ENCODE results near the gene CREG1.
"Not testable (repeated sequence)": the region's sequence is repeated elsewhere in the genome, so short reads cannot be mapped to it uniquely, and the experiment has no call there.

The CREG1 gene

DNA sequence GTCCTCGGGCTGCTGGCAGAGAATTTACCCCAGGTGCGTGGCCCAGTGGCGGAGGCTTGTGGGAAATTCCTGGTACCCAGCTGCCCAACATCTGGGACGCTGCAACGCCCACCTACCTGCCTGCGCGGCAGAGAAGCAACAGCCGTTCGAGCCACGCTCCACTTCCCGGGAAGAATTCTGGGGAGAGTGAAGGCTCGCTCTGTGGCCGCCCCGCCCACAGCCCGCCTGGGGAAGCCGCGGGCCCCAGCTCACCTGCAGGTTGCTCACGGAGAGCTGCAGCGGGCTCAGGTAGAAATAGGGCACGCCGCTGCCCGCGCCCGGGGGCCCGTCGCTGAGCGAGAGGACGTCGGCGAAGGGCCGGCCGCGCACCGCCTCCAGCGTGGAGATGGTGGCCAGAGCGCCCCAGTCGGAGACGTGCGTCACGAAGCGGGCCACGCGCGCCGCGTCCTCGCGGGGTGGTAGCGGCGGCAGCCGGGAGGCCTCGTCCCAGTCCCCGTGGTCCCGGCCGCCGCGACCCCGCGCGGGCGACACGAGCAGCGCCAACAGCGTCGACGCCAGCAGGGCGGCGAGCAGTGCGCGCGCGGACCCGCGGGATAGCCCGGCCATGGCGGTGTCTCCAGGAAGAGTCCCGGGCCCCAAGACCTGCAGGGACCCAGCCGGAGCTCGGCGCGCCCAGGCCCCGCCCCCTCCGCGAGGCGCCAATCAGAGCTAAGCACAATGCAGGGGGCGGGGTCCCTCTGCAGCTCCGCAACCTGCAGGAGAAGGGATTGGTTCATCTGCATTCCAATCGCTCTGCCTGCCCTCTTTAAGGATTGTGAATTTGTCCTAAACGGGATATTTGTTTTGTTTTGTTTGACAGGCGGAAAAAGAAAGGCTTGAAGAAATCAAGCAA, at the start of gene CREG1:
TSS of gene CREG1 (minus strand) at position 627 of the 892 bp plus-strand sequence.
- peak; percentile 80 for DNase-seq (ENCODE audit: low read depth)

DNA sequence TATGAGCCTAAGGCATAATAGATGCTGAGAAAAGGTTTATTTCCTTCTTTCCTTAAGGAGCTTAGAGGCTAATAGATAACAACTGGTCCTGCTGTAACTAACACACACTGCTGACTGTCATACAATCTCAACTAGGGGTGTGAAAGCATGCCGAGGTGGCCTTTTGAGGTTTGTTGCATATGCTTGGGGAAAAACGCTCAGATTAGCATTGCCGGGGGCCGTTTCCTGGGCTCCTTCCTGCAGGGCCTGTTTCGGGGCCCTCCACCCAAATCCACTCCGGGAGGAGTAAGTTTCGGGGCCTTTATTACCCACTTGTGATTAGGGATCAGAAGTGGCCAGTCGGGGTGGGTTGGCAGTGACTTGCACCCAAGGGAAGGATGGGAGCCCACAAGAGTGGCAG, 49.3 kb upstream of the CREG1 start:
- no peak for DNase-seq (ENCODE audit: low read depth)

DNA sequence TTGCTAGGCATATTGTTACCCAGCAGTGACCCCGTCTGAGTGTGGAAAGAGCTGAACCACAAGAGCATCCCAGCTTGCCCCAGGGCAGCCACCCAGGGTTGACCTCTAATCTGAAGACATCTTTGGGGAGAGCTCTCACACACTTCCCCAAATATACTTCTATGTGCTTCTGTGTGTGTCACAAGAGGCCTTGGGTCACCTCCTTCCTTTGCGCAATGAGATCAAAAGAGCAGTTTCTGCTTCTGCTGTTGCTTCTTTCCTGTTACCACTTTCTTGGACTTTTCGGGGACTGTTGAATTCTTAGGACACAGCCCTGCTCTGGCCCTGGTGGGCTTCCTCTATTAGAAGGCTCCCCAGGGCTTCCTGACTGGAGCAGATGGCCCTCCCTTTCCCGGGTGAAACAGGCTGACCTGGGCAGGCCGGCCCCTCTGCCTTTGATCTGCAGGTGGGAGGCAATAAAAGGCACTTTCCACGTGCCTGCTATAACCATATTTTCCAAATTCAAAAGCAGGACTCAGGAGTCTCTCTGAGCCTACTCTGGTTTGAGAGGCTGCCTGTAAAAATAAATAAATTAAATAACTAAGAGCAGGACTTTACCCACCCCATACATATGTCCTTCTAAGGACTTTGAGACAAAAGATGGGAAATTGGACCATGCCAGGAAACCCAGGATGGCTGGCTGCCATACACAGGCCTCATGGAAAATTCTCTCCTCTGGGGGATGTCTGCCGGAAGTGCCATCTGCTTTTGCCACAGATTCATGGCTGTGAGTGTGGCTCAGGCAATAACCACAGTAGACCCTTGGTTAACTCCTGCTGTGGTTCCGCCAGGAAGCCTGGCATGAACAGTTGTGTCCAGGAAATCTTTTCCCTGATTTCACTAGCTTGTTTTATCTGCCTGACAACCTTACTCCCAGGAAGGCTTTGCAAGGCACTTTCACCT, 48.2 kb upstream of the CREG1 start:
- no peak for DNase-seq (ENCODE audit: low read depth)

DNA sequence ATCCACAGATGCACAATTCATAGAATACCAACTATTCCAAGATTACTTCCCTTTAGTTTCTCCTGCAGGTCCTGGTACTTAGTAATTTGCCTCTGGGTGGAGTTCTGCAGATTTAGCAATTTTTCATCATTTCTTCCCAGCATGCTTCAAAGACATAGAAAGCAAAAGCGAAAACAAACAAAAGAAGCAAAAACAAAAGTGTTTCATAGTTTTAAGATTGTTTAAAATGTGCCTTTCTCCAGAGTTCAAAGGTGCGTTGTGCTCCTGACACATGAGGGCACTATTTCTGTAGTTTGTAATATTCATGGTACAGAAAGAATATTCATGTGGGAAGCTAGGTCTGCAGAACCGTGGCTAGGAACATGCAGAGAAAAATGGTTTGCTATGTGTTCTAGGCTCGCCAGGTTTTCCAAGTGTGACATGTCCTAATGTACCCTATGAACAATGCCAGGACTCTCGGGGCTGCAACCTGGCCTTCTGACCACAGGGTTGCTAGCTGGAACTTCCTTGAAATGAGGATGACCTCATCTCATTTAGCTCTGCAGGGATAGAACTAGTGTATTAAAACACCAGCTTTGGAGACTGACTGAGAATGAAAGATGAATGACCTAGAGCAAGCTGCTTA, 46.5 kb upstream of the CREG1 start:
- no peak for DNase-seq (ENCODE audit: low read depth)

DNA sequence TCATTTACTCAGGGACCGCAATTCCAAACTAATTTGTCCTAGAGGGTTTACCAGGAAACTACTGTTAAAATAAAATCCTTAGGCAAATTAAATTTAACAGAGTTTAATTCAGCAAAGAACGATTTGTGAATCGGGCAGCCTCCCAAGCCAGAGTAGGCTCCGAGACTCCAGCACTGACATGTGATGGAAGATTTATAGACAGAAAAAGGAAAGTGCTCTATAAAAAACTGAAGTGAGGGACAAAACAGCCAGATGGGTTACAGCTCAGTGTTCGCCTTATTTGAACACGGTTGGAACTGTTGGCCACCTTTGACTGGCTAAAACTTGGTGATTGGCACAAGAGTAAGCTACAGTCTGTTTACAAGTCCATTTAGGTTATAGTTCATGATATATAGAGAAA, 41.3 kb upstream of the CREG1 start:
- no peak for DNase-seq (ENCODE audit: low read depth)

DNA sequence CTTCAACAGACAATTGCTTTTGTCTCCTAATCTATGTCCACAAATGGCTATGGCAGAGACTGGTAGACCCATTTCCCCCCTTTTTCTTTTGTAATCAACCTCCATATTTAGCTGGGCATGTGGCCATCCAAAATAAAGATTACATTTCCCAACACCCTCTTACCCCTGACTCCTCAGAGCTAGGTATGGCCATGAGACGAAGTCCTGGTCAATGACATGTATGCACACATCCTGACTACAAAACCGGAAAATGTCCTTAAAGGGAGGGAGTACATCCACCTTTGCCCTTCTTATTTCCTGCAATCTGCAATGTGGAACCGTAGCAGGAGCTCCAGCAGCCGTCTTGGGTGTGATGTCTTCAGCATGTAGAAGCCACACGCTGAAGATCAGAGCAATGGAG, 40.3 kb upstream of the CREG1 start:
- no peak for DNase-seq (ENCODE audit: low read depth)

DNA sequence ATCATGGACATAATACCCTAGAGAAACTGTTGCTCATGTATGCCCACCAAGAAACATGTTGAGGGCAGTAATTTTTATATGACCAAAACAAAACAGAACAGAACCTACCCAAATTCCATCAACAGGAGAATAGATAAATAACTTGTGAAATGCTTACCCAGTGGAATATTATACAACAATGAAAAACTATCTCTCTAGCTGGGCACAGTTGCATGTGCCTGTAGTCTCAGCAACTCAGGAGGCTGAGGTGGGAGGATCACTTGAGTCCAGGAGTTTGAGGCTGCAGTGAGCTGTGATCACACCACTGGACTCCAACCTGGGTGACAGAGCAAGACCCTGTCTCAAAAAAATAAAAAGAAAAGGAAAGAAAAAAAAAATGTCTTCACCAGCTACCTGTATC, 38.9 kb upstream of the CREG1 start:
- DNase-seq (ENCODE audit: low read depth): no peak

DNA sequence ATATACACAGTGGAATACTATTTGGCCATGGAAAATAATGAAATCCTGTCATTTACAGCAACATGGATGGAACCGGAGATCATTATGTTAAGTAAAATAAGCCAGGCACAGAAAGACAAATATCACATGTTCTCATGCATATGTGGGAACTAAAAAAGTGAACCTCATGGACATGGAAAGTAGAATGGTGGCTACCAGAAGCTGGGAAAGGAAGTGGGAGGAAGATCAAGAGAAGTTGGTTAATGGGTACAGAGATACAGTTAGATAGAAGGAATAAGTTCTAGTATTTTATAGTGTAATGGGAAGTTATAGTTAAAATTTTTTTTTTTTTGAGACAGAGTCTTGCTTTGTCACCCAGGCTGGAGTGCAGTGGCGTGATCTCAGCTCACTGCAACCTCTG, 34.8 kb upstream of the CREG1 start:
- DNase-seq (ENCODE audit: low read depth): no peak

DNA sequence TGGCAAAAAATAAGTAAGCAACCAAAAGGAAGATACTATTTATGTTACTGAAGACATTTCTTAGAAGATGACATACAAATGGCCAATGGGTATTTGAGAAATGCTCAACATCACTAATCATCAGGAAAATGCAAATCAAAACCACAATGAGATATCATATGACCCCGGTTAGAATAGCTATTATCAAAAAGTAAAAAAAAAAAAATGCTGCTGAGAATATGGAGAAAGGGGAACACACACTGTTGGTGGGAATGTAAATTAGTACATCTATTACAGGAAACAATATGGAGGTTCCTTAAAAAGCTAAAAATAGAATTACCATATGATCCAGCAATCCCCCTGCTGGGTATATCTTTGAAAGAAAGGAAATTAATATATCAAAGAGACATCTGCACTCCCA, 34.3 kb upstream of the CREG1 start:
- DNase-seq (ENCODE audit: low read depth): no peak

DNA sequence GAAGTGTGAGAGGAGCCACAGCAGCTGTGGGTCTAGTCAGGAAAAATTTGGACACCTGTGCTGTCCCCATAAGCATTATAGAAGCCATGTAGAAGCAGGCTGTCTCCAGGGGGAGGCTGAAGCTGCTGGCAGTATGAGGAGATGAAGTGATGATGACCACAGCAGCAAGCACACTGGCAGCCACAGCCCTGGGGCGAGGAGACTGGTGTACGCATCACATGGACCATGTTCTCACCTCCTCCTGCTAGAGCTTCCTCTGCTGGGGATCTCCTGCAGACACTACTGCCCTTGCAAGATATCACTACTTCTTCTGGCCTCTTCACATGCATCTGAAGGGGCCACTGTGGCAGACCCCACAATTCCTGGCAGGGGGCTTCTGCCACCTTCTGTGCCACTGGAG, 33.8 kb upstream of the CREG1 start:
- DNase-seq (ENCODE audit: low read depth): no peak

DNA sequence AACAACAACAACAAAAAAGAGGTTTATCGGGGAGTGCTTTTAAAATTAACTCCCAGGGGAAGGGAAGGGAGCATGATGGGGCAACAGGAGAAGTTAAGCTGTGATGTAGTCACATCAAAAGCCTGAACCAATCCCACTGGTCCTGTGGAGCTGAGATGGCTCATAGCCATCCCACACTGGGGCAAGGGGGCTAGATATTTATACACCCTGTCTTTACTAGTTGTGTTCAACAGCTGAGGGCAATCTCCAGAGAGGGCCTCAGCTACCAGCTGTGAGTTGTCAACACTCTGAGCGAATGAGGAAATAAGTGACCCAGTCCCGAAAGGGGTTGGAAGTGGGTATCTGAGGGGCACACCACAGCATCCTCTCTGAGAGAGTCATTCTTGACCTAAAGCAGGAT, 31.0 kb upstream of the CREG1 start:
- DNase-seq (ENCODE audit: low read depth): no peak

DNA sequence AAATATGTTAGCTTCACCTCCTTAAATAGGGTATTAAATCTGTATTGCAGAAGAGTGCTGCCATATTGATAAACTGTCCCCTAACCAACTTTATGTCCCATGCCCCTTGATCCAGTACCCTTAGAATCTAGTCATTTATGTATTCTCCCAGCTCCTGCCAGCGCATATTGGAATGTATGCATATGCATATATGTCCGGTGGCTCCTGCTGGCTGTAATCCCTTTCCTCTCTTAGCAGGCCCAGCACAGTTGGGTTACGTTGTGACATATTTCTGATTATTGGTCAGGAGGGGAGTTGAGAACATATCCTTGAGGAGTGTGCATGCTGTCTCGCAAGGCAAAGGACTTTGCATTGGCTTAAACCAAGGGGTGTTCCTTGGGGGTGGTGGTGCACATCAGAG, 29.2 kb upstream of the CREG1 start:
- DNase-seq (ENCODE audit: low read depth): no peak

DNA sequence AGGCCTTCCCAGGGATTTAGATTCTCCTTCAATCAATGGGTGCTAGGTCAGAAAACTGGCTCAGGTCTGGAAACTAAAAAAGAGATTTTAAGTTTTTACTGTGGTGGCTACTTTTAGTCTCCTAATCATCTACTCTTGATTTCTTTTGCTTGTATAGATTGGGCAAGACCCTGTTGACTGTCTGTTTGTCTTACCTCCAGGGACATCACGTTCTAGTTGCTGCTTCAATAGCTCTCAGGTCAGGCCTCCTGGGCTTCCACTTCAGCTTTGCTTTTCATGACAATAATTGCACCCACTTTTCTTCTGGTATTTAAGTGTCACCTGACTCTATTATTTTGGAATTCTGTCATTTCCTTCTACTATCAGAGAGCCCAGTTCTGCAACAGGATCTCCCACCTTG, 28.5 kb upstream of the CREG1 start:
- no peak for DNase-seq (ENCODE audit: low read depth)

DNA sequence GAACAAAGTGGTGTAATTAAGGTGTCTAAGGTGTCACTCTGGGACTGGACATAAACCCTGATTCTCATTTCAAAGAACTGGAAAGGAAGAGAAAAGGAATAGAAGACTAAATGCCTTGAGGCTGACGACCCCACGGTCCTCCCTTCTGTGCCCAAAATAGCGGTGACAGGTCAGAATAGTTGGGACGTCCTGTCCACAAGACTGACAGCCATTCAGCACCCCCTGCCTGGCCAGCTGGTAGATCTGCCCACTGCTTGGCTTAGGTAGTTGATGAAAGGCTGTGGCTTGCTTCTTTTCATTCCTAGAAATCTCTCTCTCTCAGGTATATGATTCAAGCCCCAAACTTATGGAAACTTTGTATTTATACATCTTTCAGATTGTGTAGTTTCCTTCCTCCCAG, 26.4 kb upstream of the CREG1 start:
- no peak for DNase-seq (ENCODE audit: low read depth)

DNA sequence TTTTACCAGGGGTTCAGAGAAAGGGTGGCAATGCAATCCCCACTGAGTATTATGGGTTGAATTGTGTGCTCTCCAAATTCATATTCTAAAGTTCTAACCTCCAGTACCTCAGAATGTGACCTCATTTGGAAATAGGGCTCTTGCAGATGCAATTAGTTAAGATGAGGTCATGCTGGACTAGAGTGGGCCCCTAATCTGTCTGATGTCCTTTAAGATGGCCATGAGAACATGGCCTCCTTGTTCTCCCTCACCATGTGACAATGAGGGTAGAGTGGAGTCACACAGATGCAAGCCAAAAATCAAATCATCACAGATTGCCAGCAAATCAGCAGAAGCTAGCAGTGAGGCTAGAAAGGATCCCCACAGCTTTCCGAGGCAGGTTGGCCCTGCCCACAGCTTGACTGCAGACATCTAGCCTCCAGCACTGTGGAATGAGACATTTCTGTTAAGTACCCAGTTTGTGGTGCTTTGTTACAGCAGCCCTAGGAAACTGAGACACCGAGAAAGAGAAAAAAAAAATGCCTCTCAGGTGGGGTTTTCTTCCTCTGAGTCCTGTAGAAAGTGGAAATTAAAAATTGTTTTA, 25.5 kb upstream of the CREG1 start:
- no peak for DNase-seq (ENCODE audit: low read depth)

DNA sequence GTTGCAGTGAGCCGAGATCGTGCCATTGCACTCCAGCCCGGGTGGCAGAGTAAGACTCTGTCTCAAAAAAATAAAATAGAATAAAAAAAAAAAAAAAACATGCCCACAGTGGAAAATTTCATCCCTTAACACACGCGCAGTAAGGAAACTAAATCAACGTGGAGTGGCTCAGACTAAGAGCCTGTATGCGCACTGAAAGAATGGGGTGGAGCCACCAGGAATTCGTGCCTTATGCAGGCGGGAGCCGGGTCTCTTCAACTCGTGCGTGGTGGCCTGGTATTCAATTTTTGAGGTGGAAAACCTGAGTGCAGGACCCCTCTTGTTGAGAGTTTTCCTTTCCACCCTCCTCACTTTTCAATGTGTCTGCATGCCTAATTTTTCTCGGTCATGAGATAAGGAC, 22.1 kb upstream of the CREG1 start:
- DNase-seq (ENCODE audit: low read depth): no peak

DNA sequence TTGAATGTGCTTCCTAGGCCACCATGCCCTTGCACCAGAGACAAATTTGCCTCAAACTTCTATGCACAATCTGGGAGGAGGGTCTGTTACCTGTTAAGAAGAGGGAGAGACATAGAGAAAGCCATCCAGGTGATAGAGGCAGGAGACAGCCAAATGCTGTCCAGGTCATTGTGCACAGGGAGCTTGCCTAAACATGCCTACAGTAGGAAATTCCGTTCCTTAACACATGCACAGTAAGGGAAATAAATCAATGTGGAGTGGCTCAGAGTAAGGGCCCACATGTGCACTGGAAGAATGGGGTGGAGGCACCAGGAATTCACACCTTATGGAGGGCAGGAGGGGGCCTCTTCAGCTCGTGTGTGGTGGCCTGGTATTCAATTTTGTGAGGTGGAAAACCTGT, 19.5 kb upstream of the CREG1 start:
- DNase-seq (ENCODE audit: low read depth): no peak

DNA sequence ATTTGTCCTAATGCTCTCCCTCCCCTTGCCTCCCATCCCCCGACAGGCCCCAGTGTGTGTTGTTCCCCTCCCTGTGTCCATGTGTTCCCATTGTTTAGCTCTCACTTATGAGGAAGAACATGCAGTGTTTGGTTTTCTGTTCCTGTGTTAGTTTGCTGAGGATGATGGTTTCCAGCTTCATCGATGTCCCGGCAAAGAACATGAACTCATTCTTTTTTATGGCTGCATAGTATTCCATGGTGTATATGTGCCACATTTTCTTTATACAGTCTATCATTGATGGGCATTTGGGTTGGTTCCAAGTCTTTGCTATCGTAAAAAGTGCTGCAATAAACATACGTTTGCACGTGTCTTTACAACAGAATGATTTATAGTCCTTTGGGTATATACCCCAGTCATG, 17.1 kb upstream of the CREG1 start:
- not testable (repeated sequence) for DNase-seq (ENCODE audit: low read depth)

DNA sequence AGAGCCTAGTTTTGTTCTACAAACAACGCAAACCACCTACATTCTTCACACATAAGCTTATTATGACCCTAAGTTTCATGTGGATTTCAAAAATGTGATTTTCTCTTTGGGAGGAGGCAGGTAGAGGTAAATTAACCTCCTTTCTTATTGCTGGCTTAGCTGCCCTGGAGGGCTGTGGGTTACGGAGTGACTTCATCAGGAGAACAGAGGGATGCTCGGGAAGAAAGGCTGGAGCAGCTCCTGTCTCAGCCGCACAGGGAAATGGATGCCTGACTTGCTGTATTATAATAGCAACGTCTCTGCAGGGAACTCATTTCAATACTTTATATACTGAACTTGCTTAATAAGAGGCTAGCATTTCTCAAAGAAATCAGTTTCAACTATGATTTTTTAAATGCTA, 14.1 kb upstream of the CREG1 start:
- DNase-seq (ENCODE audit: low read depth): no peak

DNA sequence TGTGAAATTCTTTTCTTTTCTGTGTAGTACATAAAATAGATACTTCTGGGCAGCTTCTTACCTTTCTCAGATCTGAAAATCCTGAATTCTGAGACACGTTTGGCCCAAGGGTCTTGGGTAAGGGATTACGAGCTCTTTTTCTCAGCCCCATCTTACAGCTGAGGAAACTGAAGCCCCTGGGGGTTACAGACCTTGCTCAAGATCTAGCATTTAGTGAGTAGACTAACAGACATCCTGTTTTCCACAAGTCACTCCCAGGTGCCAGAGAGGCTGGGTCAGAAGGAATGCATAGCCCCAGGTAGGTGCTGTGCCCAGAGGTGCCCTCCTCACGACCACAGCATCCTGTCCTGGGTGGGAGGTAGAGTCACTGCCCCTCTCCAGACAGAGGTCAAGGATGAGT, 13.2 kb upstream of the CREG1 start:
- no peak for DNase-seq (ENCODE audit: low read depth)

DNA sequence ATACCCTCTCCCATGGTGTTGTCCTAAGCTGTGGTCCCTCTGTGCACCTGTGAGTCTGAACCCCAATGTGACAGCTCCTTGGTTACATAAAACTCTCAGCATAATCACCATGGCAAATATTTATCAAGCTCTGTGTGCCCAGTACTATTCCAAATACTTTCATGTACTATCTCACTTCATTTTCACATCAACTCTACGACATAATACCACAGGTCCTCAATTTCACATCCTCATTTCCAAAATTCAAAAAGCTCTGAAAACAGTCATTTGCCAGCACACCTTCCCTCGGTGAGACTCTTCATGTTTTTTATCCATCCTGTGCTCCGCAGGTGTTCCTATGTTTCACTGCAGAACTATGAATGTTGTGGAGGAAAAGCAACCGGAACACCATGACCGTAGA, 12.4 kb upstream of the CREG1 start:
- DNase-seq (ENCODE audit: low read depth): no peak

DNA sequence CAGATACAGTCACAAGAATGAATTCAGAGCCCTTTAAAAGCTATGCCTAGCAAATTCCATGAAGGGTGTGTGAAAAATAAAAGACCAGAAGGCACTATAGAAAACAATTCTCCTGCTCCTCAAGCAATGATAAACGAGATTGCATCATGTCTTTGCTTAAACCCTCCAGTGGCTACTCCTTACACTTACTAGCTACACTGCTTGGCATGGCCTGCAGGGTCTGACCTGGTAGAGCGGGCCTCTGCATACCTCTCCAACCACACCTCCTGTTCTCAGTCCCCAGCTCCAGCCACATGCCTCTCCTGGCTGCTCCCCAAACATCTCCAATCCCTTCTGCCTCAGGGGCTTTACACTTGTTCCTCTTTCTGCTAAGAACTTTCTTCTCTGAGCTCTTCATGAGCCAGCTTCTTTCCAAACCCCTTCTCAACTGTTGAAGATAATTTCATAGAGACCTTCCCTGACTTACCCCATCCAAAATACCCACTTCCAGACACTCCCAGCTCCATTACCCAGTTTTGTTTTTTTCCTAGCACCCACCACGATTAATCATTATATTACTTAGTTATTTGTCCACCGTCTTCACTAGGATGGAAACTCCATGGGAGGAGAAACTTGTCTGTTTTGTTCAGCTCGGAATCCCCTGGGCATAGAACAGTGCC, 11.2 kb upstream of the CREG1 start:
- no peak for DNase-seq (ENCODE audit: low read depth)
